Mucosa of gallbladder (tissue), 1 donor: ENCODE results near the gene TMC8. TPM values are rescaled to one million over a fixed set of nuclear protein-coding genes. Genes with fewer than 3 reads are reported as not detected.

Experiments used
- DNase-seq: peaks from one replicate; pipeline ENCODE4 v3.0.0-alpha.2; 2020; ENCODE audit warnings: low spot score
- total RNA-seq: library from RNA; stranded (reverse); gene quantifications from one replicate; pipeline ENCODE4 v1.2.1, GENCODE V29; 2021
- donor health status: DM: no; HTN: no; CAD: no.

The TMC8 gene
- total RNA-seq, 1 donor from 2014 or later: 16.2 TPM

GRCh38 chr17:78180083-78180482 lies 49.5 kb downstream of the TMC8 start:
- no peak for DNase-seq

GRCh38 chr17:78180508-78180907 lies 49.9 kb downstream of the TMC8 start:
- DNase-seq: no peak

- DNase-seq: no peak
These were observed 51.9 kb downstream of the TMC8 start for GRCh38 chr17:78182504-78182903.

GRCh38 chr17:78183916-78184315 lies 53.3 kb downstream of the TMC8 start:
- DNase-seq: no peak

GRCh38 chr17:78184351-78184750 lies 53.8 kb downstream of the TMC8 start:
- DNase-seq: no peak

- no peak for DNase-seq
These were observed 54.3 kb downstream of the TMC8 start for GRCh38 chr17:78184868-78185267.

- DNase-seq: no peak
These were observed 55.6 kb downstream of the TMC8 start for GRCh38 chr17:78185981-78186691.

GRCh38 chr17:78186692-78187595 lies 56.4 kb downstream of the TMC8 start, which contains the start of the genes AFMID and TK1:
AFMID (plus strand) TSS chr17:78187362; CDS start chr17:78187371, 9 bp downstream.
TK1 (minus strand) TSS chr17:78187052; CDS start chr17:78186994, 58 bp downstream.
- peak; percentile 96 for DNase-seq

Other genes starting within 250 kb of the TMC8 start
- 27.4 TPM for gene TNRC6C, start 172.1 kb upstream of the TMC8 start, total RNA-seq
- gene TMC6, start 2.0 kb upstream of the TMC8 start, total RNA-seq: 43.9 TPM
- gene C17orf99, start 15.6 kb downstream of the TMC8 start, total RNA-seq: not detected
- 142 TPM for gene SYNGR2, start 37.8 kb downstream of the TMC8 start, total RNA-seq
- gene TK1, start 56.3 kb downstream of the TMC8 start, total RNA-seq: 4.6 TPM
- gene AFMID, start 56.6 kb downstream of the TMC8 start, total RNA-seq: 50.4 TPM
- gene BIRC5, start 83.5 kb downstream of the TMC8 start, total RNA-seq: 2.7 TPM
- gene TMEM235, start 100.9 kb downstream of the TMC8 start, total RNA-seq: not detected
- 11.9 TPM for gene SOCS3, start 229.3 kb downstream of the TMC8 start, total RNA-seq
- gene PGS1, start 247.9 kb downstream of the TMC8 start, total RNA-seq: 40.4 TPM